Keratinocyte (primary cell): ENCODE measurements around the gene PITPNC1. TPM values are rescaled to one million over a fixed set of nuclear protein-coding genes. Genes with fewer than 3 reads are reported as not detected.

Experiments
- DNase-seq: peaks from one replicate; pipeline ENCODE4 v3.0.0-alpha.2; 2011; ENCODE audit warnings: low read depth, missing footprints, low spot score
- FAIRE-seq: peaks from 2 replicates; lab custom pipeline; 2011; peaks lifted over from hg19 to GRCh38; lab: Jason Lieb, UNC
- H2AFZ ChIP-seq: 2 replicates; pipeline ENCODE4 v1.6.0; 2012; ENCODE audit warnings: low read length, control low read depth, inconsistent platforms; ENCODE audit not compliant: control insufficient read depth
- H3K27ac ChIP-seq: 2 replicates; pipeline ENCODE4 v1.5.1; 2011; ENCODE audit warnings: low read length; ENCODE audit not compliant: control insufficient read depth, insufficient read depth
- H3K27me3 ChIP-seq: 3 replicates; pipeline ENCODE4 v1.6.0; 2011; ENCODE audit warnings: low read length; ENCODE audit not compliant: control insufficient read depth, insufficient read depth; ENCODE audit errors: extremely low read depth
- H3K36me3 ChIP-seq, 2 experiments: 2 replicates in 1 of 2; 3 replicates in 1 of 2; pipeline ENCODE4 v1.5.1; 2011; ENCODE audit warnings: low read length in 2 of 2, mild to moderate bottlenecking in 1 of 2; ENCODE audit not compliant: control insufficient read depth in 2 of 2, insufficient read depth in 2 of 2; ENCODE audit errors: extremely low read depth in 1 of 2
- H3K4me1 ChIP-seq: 3 replicates; pipeline ENCODE4 v1.5.1; 2011; ENCODE audit warnings: low read length; ENCODE audit not compliant: control insufficient read depth, insufficient read depth; ENCODE audit errors: extremely low read depth
- H3K4me2 ChIP-seq: 3 replicates; pipeline ENCODE4 v1.6.0; 2011; ENCODE audit warnings: low read depth, low read length; ENCODE audit not compliant: control insufficient read depth, insufficient read depth; ENCODE audit errors: extremely low read depth
- H3K4me3 ChIP-seq, 3 experiments: fragments of 200-600 bp in 1 of 3; sonication (generic) in 1 of 3; 2 replicates in 2 of 3; 3 replicates in 1 of 3; pipeline ENCODE4 v1.5.1; 2011 to 2016; ENCODE audit warnings: low read length in 3 of 3, mild to moderate bottlenecking in 3 of 3, control low read depth in 2 of 3, inconsistent platforms in 1 of 3, low read depth in 1 of 3, mixed read lengths in 1 of 3, mixed run types in 1 of 3, moderate library complexity in 1 of 3; ENCODE audit not compliant: control insufficient read depth in 2 of 3, insufficient read depth in 2 of 3; ENCODE audit errors: extremely low read depth in 1 of 3
- H3K79me2 ChIP-seq: 2 replicates; pipeline ENCODE4 v1.6.0; 2012; ENCODE audit warnings: low read length; ENCODE audit not compliant: control insufficient read depth, insufficient read depth
- H3K9ac ChIP-seq: 3 replicates; pipeline ENCODE4 v1.6.0; 2011; ENCODE audit warnings: low read length; ENCODE audit not compliant: control insufficient read depth, insufficient read depth; ENCODE audit errors: extremely low read depth
- H3K9me1 ChIP-seq: 3 replicates; pipeline ENCODE4 v1.6.0; 2011; ENCODE audit warnings: low read length; ENCODE audit not compliant: control insufficient read depth, insufficient read depth; ENCODE audit errors: extremely low read depth
- H3K9me3 ChIP-seq: 2 replicates; pipeline ENCODE4 v1.5.1; 2012; ENCODE audit warnings: low read depth, low read length; ENCODE audit not compliant: control insufficient read depth
- H4K20me1 ChIP-seq: 3 replicates; pipeline ENCODE4 v1.6.0; 2011; ENCODE audit warnings: low read length; ENCODE audit not compliant: control insufficient read depth, insufficient read depth; ENCODE audit errors: extremely low read depth
- EZH2 ChIP-seq: IDR thresholded peaks from one replicate; pipeline ENCODE4 v1.6.1; 2012; ENCODE audit warnings: inconsistent platforms, mild to moderate bottlenecking, low read length, moderate library complexity
- dilution Hi-C: fragments of 300-500 bp; cut with MboI; formaldehyde crosslinking; loops from one replicate; pipeline ENCODE4 v1.7.0; 2020; ENCODE audit warnings: low sequenced_read_pairs; ENCODE audit not compliant: extremely low pct_ligation_motif_present
- polyA plus RNA-seq, 5 experiments: library from polyadenylated mRNA; depleted of rRNA in 3 of 5; stranded (reverse) in 3 of 5; stranded (forward) in 1 of 5; unstranded in 1 of 5; fragments of >200 nt; gene quantifications; 1 replicate in 1 of 5; 2 replicates in 3 of 5; 3 replicates in 1 of 5; pipeline versions ENCODE4 v1.2.1 to v1.2.3, GENCODE V29; 2011 to 2012; ENCODE audit warnings: missing spikeins in 2 of 5, low read depth in 1 of 5, low replicate concordance in 1 of 5
- TF ChIP-seq, protein P1 (sequence below), 3 experiments: IDR thresholded peaks in 1 of 3; conservative IDR thresholded peaks in 1 of 3; optimal IDR thresholded peaks in 1 of 3; 2 replicates in 2 of 3; 3 replicates in 1 of 3; pipeline versions ENCODE3 to v1.5.1; 2011; ENCODE audit warnings: low read length in 3 of 3, mild to moderate bottlenecking in 3 of 3, moderate library complexity in 2 of 3, control low read depth in 1 of 3, inconsistent platforms in 1 of 3; ENCODE audit not compliant: insufficient read depth in 2 of 3; ENCODE audit errors: extremely low read depth in 1 of 3

PITPNC1 gene
- polyA plus RNA-seq, 1 donor (not counting 4 experiments of a cell fraction or from before 2014, with no cell fraction given), result 24.8 TPM

DNA sequence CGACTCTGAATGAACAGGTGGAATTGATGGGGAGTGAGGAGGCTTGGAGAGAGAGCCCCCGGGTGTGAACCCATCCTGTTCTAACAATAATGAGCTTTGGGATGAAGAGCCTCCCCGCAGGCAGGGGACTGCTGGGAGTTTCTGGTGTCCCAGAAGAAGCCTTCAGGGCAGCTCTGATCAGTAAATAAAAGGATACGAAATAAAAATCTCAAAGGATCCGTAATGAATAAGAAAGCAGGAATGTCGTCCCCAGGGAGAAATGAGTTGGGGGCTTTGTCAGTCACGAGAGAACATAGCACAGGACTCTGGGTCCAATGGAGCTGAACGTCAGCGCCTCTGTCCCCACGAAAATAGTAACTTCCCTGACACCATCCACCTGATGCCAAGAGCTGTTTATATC lies 113.4 kb downstream of the PITPNC1 start:
- dilution Hi-C loops, result no loop called here
- Histone ChIP-seq H3K4me2 (peak overlapping the region; percentile 47), H3K4me3 (peak overlapping the region in 1 of 3 experiments; percentile 34), H3K9me1 (peaks cover 3% of the 10 kb centered on the region), H3K36me3 (peaks cover 0 to 4% of the 10 kb centered on the region in 2 experiments), H3K27ac (no peak overlapping the region), H4K20me1 (no peaks in the 10 kb centered on the region), H3K4me1 (peaks cover 20% of the 10 kb centered on the region), H2AFZ (no peak overlapping the region), H3K79me2 (peaks cover 2% of the 10 kb centered on the region), H3K9ac (peak overlapping the region; percentile 24), H3K9me3 (no peaks in the 10 kb centered on the region), H3K27me3 (no peaks in the 10 kb centered on the region)
- no peak for DNase-seq
- no peak for FAIRE-seq
- no peak for TF ChIP-seq EZH2
- TF ChIP-seq, protein P1, sequence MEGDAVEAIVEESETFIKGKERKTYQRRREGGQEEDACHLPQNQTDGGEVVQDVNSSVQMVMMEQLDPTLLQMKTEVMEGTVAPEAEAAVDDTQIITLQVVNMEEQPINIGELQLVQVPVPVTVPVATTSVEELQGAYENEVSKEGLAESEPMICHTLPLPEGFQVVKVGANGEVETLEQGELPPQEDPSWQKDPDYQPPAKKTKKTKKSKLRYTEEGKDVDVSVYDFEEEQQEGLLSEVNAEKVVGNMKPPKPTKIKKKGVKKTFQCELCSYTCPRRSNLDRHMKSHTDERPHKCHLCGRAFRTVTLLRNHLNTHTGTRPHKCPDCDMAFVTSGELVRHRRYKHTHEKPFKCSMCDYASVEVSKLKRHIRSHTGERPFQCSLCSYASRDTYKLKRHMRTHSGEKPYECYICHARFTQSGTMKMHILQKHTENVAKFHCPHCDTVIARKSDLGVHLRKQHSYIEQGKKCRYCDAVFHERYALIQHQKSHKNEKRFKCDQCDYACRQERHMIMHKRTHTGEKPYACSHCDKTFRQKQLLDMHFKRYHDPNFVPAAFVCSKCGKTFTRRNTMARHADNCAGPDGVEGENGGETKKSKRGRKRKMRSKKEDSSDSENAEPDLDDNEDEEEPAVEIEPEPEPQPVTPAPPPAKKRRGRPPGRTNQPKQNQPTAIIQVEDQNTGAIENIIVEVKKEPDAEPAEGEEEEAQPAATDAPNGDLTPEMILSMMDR (optimal IDR thresholded peaks at IDR 0.05 in 1 of 3, IDR thresholded peaks at IDR 0.05 in 1 of 3, conservative IDR thresholded peaks at IDR 0.05 in 1 of 3; ENCODE audit: extremely low read depth in 1 of 3, insufficient read depth in 2 of 3, low read length in 3 of 3), result no peak

GRCh38 chr17:67491009-67491680 lies 114.1 kb downstream of the PITPNC1 start:
- no peak overlapping the region for H2AFZ ChIP-seq
- peak; percentile 19 for DNase-seq
- H4K20me1 ChIP-seq, result no peaks in the 10 kb centered on the region
- peaks cover 2% of the 10 kb centered on the region for H3K79me2 ChIP-seq
- peaks cover 3% of the 10 kb centered on the region for H3K9me1 ChIP-seq
- no peaks in the 10 kb centered on the region for H3K27me3 ChIP-seq
- H3K4me2 ChIP-seq, result peak overlapping the region; percentile 47
- no peak overlapping the region for H3K27ac ChIP-seq
- FAIRE-seq, result no peak
- H3K9me3 ChIP-seq, result no peaks in the 10 kb centered on the region
- peak overlapping the region in 1 of 3 experiments; percentile 34 for H3K4me3 ChIP-seq
- TF ChIP-seq, protein P1 (optimal IDR thresholded peaks at IDR 0.05 in 1 of 3, IDR thresholded peaks at IDR 0.05 in 1 of 3, conservative IDR thresholded peaks at IDR 0.05 in 1 of 3; ENCODE audit: extremely low read depth in 1 of 3, insufficient read depth in 2 of 3, low read length in 3 of 3), result no peak
- no peak for TF ChIP-seq EZH2
- dilution Hi-C loops, result no loop called here
- H3K36me3 ChIP-seq, result peaks cover 0 to 4% of the 10 kb centered on the region in 2 experiments
- H3K9ac ChIP-seq, result peak overlapping the region; percentile 24
- peaks cover 20% of the 10 kb centered on the region for H3K4me1 ChIP-seq
